Brain microvascular endothelial cell (primary cell): Measurements from ENCODE around the gene AFF3.
A peak's percentile ranks its signal among the peaks of the same experiment; 100 is the strongest.
"Not testable (repeated sequence)": the region's sequence is repeated elsewhere in the genome, so short reads cannot be mapped to it uniquely, and the experiment has no call there.

Experiments used
- DNase-seq: peaks from one replicate; pipeline ENCODE4 v3.0.0-alpha.2; 2020
- H3K27ac ChIP-seq: fragments of 250-450 bp; sonication (Bioruptor Pico); 2 replicates; pipeline ENCODE4 v1.5.1; 2020; ENCODE audit warnings: mild to moderate bottlenecking, moderate library complexity
- H3K27me3 ChIP-seq: fragments of 250-450 bp; sonication (Bioruptor Pico); replicated peaks from 2 replicates; pipeline ENCODE4 v1.5.1; 2020; ENCODE audit warnings: mild to moderate bottlenecking
- H3K36me3 ChIP-seq: fragments of 250-450 bp; sonication (Bioruptor Pico); replicated peaks from 2 replicates; pipeline ENCODE4 v1.5.1; 2020; ENCODE audit warnings: mild to moderate bottlenecking
- H3K4me3 ChIP-seq: 2 replicates; pipeline ENCODE4 v1.5.1; 2011; ENCODE audit warnings: low read depth, mild to moderate bottlenecking, control low read depth, low read length, moderate library complexity
- in situ Hi-C: cut with HindIII; loops from 2 replicates; pipeline ENCODE4 v1.10.0; 2017; ENCODE audit warnings: low sequenced_read_pairs, low pct_ligation_motif_present
- TF ChIP-seq, protein P1 (sequence below): IDR thresholded peaks from 2 replicates; pipeline ENCODE4 v1.5.1; 2011; ENCODE audit warnings: low read depth, mild to moderate bottlenecking, moderate library complexity, low read length, control low read depth, inconsistent platforms; ENCODE audit errors: missing control alignments

The AFF3 gene

DNA sequence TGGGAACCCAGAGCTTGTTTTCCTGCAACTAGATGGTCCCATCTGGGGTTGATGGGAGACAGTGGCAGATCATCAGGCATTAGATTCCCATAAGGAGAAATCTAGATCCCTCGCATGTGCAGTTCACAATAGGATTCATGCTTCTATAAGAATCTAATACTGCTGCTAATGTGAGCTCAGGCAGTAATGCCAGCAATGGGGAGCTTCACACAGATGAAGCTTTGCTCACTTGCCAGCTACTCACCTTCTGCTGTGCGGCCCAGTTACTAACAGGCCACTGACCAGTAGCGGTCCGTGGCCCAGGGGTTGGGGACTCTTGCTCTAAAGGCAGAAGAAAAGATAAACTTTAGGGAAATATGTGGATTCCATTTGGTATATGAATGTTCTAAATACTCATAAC lies 192.9 kb downstream of the AFF3 start:
- Histone ChIP-seq H3K27ac (no peak overlapping the region), H3K4me3 (no peak overlapping the region), H3K36me3 (no peaks in the 10 kb centered on the region), H3K27me3 (no peaks in the 10 kb centered on the region)
- in situ Hi-C loops = no loop called here
- DNase-seq = no peak
- TF ChIP-seq, protein P1, sequence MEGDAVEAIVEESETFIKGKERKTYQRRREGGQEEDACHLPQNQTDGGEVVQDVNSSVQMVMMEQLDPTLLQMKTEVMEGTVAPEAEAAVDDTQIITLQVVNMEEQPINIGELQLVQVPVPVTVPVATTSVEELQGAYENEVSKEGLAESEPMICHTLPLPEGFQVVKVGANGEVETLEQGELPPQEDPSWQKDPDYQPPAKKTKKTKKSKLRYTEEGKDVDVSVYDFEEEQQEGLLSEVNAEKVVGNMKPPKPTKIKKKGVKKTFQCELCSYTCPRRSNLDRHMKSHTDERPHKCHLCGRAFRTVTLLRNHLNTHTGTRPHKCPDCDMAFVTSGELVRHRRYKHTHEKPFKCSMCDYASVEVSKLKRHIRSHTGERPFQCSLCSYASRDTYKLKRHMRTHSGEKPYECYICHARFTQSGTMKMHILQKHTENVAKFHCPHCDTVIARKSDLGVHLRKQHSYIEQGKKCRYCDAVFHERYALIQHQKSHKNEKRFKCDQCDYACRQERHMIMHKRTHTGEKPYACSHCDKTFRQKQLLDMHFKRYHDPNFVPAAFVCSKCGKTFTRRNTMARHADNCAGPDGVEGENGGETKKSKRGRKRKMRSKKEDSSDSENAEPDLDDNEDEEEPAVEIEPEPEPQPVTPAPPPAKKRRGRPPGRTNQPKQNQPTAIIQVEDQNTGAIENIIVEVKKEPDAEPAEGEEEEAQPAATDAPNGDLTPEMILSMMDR = no peak

DNA sequence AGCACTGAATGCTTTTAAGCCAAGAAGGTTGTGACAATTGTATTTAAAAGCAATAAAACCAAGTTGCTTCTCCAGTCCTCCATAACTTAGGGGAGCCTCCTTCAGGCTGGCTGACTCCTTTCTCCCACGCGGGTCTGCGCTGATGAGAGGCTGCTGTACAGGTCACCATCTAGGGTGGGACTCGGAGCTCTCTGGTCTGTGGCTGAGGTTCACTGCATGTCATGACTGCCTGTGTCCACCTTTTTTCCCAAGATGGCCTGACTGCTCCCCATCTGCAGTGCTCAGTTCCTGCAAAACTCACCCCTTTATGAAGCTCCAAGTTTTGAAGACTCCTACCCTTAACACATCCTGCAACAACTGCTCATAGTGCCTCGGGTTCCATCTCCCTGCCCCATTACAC lies 194.4 kb downstream of the AFF3 start:
- Histone ChIP-seq H3K27me3 (no peaks in the 10 kb centered on the region), H3K36me3 (no peaks in the 10 kb centered on the region), H3K27ac (no peak overlapping the region), H3K4me3 (no peak overlapping the region)
- in situ Hi-C loops = no loop called here
- DNase-seq = no peak
- TF ChIP-seq, protein P1 = no peak

DNA sequence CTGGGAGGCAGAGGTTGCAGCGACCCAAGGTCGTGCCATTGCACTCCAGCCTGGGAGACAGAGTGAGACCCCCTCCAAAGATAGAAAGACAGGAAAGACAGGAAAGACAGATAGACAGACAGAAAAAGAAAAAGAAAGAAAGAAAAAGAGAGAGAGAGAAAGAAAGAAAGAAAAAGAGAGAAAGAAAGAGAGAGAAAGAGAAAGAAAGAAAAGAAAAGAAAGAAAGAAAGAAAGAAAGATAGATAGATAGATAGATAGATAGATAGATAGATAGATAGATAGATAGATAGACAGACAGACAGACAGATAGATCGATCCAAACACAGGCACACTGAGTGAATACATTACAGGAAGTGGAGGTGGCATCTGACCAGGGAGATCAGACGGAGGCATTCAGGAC lies 195.0 kb downstream of the AFF3 start:
- H3K27me3 ChIP-seq, in situ Hi-C loops, DNase-seq, H3K36me3 ChIP-seq, H3K27ac ChIP-seq, H3K4me3 ChIP-seq: not testable (repeated sequence)

DNA sequence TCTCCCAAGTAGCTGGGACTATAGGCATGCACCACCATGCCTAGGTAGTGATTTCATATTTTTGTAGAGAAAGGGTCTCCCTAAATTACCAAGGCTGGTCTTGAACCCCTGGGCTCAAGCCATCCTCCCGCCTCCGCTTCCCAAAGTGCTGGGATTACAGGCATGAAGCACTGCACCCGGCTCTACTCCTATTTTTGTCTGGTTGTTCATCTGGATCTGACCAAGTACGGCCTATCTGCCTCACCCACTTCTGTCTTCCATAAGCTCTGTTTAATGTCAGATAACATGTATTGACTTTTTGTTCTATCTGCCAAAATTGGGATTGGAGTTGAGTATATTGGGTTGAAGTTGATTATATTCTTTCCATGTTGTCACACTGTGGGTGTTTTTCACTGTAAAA lies 198.4 kb downstream of the AFF3 start:
- Histone ChIP-seq H3K27me3 (no peaks in the 10 kb centered on the region), H3K4me3 (no peak overlapping the region), H3K27ac (no peak overlapping the region), H3K36me3 (no peaks in the 10 kb centered on the region)
- in situ Hi-C loops = no loop called here
- TF ChIP-seq, protein P1 = no peak
- DNase-seq = no peak

DNA sequence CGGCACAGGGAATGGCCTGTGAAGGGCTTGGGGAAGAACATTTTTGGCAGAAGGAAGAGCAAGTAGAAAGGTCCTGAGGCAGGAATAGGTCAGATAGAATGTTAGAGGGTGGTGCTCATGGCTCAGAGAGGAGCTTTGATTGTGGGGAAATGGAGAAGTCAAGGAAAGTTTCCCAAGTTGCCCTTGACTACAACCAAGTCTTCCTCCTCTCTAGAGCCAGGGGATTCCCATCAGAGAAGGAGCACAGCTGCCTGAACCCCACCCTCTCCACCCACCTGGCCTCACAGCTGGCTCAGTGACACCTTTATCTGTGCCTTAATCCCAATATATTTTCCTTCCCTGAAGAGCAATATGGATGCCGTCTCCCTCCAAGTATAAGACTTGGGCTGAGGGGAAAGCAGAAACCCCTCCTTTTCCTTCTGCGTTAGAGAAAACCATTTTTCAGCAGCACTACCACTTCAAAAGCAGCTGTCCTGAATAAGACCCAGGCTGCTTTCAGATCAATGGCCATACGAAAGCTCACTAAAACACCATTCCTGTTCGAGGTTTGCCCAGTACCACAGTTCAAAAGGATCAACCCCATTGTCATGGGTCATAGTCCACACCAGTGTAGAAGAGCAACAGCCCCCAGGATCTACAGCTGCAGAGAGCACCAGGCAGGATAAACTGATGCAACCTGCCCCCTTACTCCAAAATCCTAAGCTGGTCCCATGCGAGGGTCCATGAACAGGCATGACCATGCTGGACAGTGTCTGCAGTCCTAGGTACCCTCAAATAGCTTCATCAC lies 199.6 kb downstream of the AFF3 start:
- Histone ChIP-seq H3K36me3 (no peaks in the 10 kb centered on the region), H3K4me3 (no peak overlapping the region), H3K27me3 (no peaks in the 10 kb centered on the region), H3K27ac (no peak overlapping the region)
- in situ Hi-C loops = no loop called here
- DNase-seq = no peak
- TF ChIP-seq, protein P1 = no peak

DNA sequence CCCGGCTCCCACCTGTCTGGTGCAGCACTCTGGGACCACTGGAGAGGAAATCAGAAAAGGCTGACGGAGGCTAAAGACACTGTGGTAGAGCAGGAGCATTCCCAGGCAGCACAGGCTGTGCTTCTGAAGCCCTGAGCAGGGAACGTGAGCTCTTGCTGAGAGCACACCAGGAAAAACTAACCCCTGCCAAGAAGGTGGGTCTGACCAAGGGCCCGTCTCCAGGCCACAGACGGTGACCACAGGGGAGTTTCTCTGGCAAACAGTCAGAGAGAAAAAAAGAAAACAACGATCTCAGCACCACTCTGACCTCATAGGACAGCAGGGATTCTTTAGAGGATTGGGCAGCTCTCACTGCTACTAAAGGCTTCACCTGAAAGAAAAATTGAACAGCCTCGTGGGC lies 201.4 kb downstream of the AFF3 start:
- TF ChIP-seq, protein P1 = no peak
- Histone ChIP-seq H3K27ac (no peak overlapping the region), H3K4me3 (no peak overlapping the region), H3K27me3 (no peaks in the 10 kb centered on the region), H3K36me3 (no peaks in the 10 kb centered on the region)
- DNase-seq = peak; percentile 35
- in situ Hi-C loops = no loop called here
